Calu3 (cell line): Measurements from ENCODE around the gene RFPL4A. TPM values are rescaled to one million over a fixed set of nuclear protein-coding genes. Genes with fewer than 3 reads are reported as not detected.

ENCODE experiments used
- BruUV-seq: library from RNA; stranded (reverse); fragments of 400-500 nt; replicated peaks from 2 replicates; lab custom pipeline; 2021; lab: Mats Ljungman, UMichigan
- CTCF ChIA-PET: fragments of 300-600 bp; sonication (Branson Sonifier 250); formaldehyde crosslinking; loops from one replicate; lab custom pipeline; 2022; ENCODE audit warnings: antibody characterized with exemption; lab: Charles Lee
- DNase-seq: peaks from one replicate; pipeline ENCODE4 v3.0.0; 2022
- H3K27ac Mint-ChIP-seq: one replicate; pipeline ENCODE4 v1.8.0; 2022; ENCODE audit warnings: mixed read lengths; ENCODE audit not compliant: unreplicated experiment
- H3K27me3 Mint-ChIP-seq: one replicate; pipeline ENCODE4 v1.8.0; 2022; ENCODE audit warnings: mixed read lengths; ENCODE audit not compliant: unreplicated experiment
- H3K36me3 Mint-ChIP-seq: one replicate; pipeline ENCODE4 v1.8.0; 2022; ENCODE audit warnings: mild to moderate bottlenecking, moderate library complexity, mixed read lengths; ENCODE audit not compliant: insufficient read depth, unreplicated experiment
- H3K4me1 Mint-ChIP-seq: one replicate; pipeline ENCODE4 v1.8.0; 2022; ENCODE audit warnings: mild to moderate bottlenecking, low read depth, mixed read lengths; ENCODE audit not compliant: unreplicated experiment
- H3K4me3 Mint-ChIP-seq: one replicate; pipeline ENCODE4 v1.8.0; 2022; ENCODE audit warnings: mild to moderate bottlenecking, low read depth, moderate library complexity, mixed read lengths; ENCODE audit not compliant: unreplicated experiment
- H3K9me3 Mint-ChIP-seq: one replicate; pipeline ENCODE4 v1.8.0; 2022; ENCODE audit warnings: low read depth, mixed read lengths; ENCODE audit not compliant: unreplicated experiment
- CTCF ChIP-seq: fragments of 200-600 bp; IDR thresholded peaks from one replicate; pipeline ENCODE4 v1.8.0; 2022; ENCODE audit warnings: antibody characterized with exemption; ENCODE audit not compliant: unreplicated experiment
- intact Hi-C: fragments of 100-400 bp; cut with micrococcal nuclease; formaldehyde crosslinking; loops from one replicate; pipeline ENCODE4 v1.10.0; 2022; ENCODE audit not compliant: unreplicated experiment
- total RNA-seq: library from RNA; stranded (reverse); gene quantifications from 2 replicates; pipeline ENCODE4 v1.2.3, GENCODE V29; 2022

RFPL4A gene
- total RNA-seq, 1 experiment from 2014 or later = not detected

GRCh38 chr19:55777528-55777927, 18.6 kb downstream of the RFPL4A start:
- no peaks in the 10 kb centered on the region for H3K4me1 Mint-ChIP-seq
- H3K4me3 Mint-ChIP-seq = no peak overlapping the region
- H3K9me3 Mint-ChIP-seq = peaks cover 2% of the 10 kb centered on the region
- intact Hi-C loops = no loop called here
- peak; percentile 17 for DNase-seq
- no peak for TF ChIP-seq CTCF
- no TSS peak for BruUV-seq
- no peaks in the 10 kb centered on the region for H3K36me3 Mint-ChIP-seq
- CTCF ChIA-PET = interaction anchor here (0.6 to 1.3 kb wide), 2 partner anchors 32 to 621 kb away, joined by 3 read pairs; no protein-coding TSS in a partner anchor
- H3K27ac Mint-ChIP-seq = no peak overlapping the region
- H3K27me3 Mint-ChIP-seq = peaks cover 7% of the 10 kb centered on the region

DNA sequence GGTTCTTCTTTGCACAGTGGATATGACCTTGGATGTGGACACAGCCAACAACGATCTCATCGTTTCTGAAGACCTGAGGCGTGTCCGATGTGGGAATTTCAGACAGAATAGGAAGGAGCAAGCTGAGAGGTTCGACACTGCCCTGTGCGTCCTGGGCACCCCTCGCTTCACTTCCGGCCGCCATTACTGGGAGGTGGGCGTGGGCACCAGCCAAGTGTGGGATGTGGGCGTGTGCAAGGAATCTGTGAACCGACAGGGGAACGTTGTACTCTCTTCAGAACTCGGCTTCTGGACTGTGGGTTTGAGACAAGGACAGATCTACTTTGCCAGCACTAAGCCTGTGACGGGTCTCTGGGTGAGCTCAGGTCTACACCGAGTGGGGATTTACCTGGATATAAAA, 19.4 kb downstream of the RFPL4A start:
- no peak for DNase-seq
- CTCF ChIA-PET = interaction anchor here (1.3 kb wide), 1 partner anchor 31 kb away, joined by 3 read pairs; no protein-coding TSS in a partner anchor
- BruUV-seq = no TSS peak
- H3K4me1 Mint-ChIP-seq = no peaks in the 10 kb centered on the region
- intact Hi-C loops = no loop called here
- no peak overlapping the region for H3K27ac Mint-ChIP-seq
- peaks cover 2% of the 10 kb centered on the region for H3K9me3 Mint-ChIP-seq
- no peaks in the 10 kb centered on the region for H3K36me3 Mint-ChIP-seq
- H3K4me3 Mint-ChIP-seq = no peak overlapping the region
- TF ChIP-seq CTCF = no peak
- peaks cover 11% of the 10 kb centered on the region for H3K27me3 Mint-ChIP-seq

DNA sequence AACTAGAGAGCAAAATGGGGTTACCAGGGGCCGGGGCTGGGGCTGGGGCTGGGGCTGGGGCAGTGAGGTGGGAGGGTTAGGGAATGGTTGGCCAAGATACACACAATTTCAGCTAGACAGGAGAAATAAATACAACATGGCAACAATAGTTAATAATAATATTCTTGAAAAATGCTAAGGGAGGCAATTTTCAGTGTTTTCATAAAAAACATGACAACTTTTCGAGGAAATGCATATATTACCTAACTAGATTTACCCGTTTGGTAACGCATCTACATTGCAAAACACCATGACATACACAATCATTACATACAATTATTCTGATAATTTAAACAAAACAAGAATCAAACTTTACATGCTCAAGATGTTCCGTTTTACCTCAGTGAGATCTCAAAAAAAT, 22.2 kb downstream of the RFPL4A start:
- TF ChIP-seq CTCF = no peak
- BruUV-seq = no TSS peak
- no peak overlapping the region for H3K27ac Mint-ChIP-seq
- DNase-seq = no peak
- intact Hi-C loops = no loop called here
- no peak overlapping the region for H3K4me3 Mint-ChIP-seq
- CTCF ChIA-PET = no interaction called here
- H3K27me3 Mint-ChIP-seq = peaks cover 25% of the 10 kb centered on the region
- H3K36me3 Mint-ChIP-seq = no peaks in the 10 kb centered on the region
- no peaks in the 10 kb centered on the region for H3K4me1 Mint-ChIP-seq
- H3K9me3 Mint-ChIP-seq = peaks cover 5% of the 10 kb centered on the region

DNA sequence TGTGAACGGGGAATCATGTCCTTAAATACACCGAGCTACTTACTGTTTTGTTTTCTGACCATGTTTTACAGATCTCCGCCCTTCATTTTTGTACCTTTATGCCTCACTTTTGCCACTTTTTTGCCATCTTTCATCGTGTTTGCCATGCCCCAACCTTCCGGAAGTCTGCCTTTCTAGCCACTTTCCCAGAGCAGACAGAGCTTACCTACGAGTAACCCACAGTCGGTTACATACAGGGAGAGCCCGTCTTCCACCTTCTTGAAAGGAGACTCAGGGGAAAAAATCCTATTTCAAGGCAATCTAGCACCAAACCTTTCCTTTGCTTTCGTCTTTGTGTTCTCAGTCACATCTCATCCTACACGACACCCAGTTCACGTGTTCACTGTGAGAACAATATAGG, 36.1 kb downstream of the RFPL4A start:
- BruUV-seq = no TSS peak
- no peak for TF ChIP-seq CTCF
- Mint-ChIP-seq H3K4me1 (no peaks in the 10 kb centered on the region), H3K27me3 (no peaks in the 10 kb centered on the region), H3K9me3 (peaks cover 13% of the 10 kb centered on the region), H3K27ac (no peak overlapping the region), H3K36me3 (no peaks in the 10 kb centered on the region), H3K4me3 (no peak overlapping the region)
- CTCF ChIA-PET = no interaction called here
- intact Hi-C loops = no loop called here
- DNase-seq = no peak
